Measurements from ENCODE around the gene ANKRD36C.
"Not testable (repeated sequence)": the region's sequence is repeated elsewhere in the genome, so short reads cannot be mapped to it uniquely, and the experiment has no call there.

Gene ANKRD36C

DNA sequence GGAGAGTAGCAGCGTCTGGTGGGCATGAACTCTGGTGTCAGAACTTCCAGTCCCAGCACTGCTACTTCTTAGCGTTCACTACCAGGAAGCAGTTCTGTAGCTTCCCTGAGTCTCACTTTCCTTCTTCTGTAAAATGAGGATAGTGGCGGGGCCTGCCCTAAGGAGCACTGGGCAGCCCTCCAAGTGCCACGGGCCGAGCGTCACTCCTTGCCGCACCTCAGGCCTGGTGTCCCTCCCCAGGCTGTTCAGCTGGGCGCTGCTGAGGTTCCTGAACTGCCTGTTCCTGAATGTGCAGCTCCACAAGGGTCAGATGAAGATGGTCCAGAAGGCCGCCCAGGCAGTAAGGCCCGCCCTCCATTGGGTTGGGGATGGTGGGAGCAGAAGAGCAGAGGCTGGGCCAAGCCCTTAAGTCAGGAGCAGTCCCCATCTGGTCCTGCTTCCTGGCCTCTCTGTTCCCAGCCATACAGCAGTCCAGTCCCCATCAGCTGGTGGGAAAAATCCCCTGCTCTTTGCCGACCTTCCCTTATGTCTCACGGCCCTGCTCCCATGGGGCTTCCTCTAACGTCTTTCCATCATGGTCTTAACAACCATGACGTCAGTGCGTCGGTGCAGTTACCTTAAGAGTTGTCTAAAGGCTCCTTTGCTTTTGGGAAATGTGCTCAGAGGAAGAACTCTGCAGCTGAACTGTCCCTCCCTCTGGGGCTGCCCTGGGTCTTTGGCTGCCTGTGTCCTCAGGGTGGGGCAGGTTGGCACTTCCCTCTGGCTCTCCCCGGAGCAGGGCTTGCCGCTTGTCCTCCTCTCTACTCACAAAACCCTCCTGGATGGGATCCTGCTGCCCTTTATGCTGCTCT, 195.2 kb downstream of the ANKRD36C start:
- not testable (repeated sequence) for DNase-seq

DNA sequence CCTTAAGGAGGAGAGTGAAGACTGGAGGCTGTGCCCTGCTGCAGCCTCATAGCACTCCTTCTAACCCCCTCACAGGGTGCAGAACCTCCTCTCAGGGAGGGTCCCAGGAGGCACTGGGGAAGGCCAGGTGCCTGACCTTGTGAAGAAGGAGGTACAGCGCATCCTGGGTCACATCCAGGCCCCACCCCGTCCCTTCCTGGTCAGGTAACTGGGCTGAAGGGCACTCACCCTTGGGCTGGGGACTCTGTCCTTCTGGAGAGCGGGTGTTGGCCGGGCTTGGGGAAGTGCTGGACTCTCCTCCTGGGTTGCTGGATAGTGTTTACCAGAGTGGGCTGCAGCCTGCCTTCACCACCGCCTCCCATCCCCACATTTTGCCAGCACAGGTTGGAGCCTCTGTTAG, 197.7 kb downstream of the ANKRD36C start:
- DNase-seq, result not testable (repeated sequence)

DNA sequence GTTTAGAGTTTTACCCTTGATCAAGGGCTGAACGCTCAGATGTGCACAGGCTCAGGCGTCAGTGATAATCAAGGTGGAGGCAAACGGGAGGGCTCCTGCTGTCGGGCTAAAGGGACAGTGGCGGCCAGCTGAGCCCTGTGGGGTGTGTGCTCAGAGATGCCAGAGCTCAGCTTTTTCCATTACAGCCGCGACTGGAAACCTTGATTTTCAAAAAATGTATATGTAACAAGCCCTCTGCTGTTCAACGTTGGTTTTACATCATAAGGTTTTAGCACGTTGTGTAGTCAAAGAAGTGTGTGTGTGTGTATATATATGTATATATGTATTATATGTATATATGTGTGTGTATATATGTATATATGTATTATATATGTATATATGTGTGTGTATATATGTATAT, 201.4 kb downstream of the ANKRD36C start:
- DNase-seq, result not testable (repeated sequence)

DNA sequence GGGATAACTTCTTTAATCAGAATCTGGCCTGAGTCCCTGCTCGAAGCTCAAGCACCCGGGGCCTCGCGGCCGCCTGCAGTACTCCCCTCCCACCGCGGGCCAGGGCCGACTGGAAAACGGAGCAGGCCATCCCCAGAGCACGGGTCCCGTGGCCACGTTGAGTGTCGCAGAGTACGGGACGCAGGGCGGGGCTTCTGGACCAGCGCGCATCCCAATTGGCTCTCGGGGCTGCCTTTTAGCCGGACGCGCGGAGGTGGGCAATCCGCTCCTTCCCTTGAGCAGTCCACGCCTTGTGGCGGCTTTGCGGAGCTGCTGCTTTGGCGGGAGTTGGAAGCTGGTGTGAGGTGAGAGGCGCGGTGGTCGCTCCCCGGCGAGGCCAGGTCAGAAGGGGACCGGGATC, 202.2 kb downstream of the ANKRD36C start:
- DNase-seq, result not testable (repeated sequence)

DNA sequence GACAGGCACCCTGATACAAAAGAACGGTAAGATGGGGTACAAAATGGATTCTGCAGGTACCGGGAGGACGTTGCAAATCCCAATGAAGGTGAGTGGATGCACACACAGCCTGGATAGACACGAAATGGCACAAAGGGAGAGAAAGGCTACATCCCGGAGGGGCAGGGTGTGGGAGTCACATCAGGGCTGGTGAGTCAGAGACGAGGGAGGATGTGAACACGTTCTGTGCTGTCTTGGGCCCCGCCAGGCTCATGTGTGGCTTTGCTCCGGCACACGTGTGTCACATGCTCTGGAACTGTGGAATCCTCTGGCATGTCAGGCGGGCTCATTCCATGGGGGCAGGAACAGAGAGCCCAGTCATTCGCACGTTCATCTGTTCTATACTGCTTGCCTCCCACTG, 203.0 kb downstream of the ANKRD36C start:
- DNase-seq, result not testable (repeated sequence)

Data from NCI-H524 (cell line).